CD4-positive, alpha-beta T cell treated with Interleukin-17A for 1 hour (primary cell): ENCODE results near the gene FBXL7.
"Not testable (repeated sequence)": the region's sequence is repeated elsewhere in the genome, so short reads cannot be mapped to it uniquely, and the experiment has no call there.

ENCODE experiments used
- DNase-seq: peaks from one replicate; pipeline ENCODE4 v3.0.0-alpha.2; 2020

The FBXL7 gene

GRCh38 chr5:15834596-15835245 is 334.7 kb downstream of the FBXL7 start:
- no peak for DNase-seq

GRCh38 chr5:15835514-15835913 is 335.5 kb downstream of the FBXL7 start:
- DNase-seq: no peak

DNA sequence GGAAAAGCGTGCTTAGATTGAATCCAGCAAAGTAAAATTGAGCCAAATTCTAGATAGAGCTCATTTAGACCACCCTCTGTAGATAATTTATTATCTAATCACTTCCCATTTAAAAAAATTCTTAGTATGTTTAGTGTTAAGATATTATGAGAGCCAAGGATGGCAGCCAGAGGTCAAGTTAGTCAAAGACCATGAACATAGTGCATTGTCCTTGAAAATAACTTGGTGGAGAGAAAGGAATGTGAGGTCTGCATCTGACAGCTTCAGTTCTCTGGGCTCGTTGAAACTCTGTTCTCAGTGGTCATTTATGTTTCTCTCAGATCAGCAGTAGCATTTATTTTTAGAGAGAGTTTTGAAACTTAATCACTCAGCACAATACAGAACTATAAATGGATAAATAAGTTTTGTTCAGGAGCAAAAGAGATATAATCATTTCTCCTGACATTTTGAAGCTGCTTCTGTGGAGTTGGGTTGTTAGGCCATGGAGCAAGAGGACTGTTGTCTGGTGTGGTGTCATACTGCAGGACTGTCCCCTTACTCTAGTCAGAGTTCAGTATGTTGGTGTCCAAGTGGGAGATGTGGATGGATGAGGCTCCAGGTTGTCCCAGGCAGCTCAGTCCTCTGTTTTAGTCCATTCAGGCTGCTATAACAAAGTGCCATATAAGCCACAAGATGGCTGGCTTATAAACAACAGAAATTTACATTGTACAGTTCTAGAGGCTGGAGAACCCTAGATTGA is 337.7 kb downstream of the FBXL7 start:
- DNase-seq: no peak

DNA sequence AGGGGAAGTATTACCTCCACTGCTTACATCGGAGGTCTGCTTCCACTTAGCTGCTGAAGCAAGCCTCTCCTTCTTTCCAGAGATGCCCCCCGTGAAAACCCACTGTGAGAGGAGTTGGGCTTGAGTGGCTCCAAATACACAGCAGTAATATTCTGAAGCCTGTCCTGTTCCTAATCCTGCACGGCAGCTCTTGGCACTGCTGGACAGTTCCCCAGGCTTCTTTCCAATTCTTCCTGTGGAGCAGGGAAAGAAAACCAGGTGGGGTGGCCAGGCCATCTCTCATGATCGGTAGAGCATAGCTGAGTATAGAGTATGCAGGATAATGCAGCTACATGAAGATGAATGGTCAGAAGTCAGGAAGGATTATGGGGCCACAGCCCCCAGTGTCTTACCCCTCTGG is 344.3 kb downstream of the FBXL7 start:
- no peak for DNase-seq

DNA sequence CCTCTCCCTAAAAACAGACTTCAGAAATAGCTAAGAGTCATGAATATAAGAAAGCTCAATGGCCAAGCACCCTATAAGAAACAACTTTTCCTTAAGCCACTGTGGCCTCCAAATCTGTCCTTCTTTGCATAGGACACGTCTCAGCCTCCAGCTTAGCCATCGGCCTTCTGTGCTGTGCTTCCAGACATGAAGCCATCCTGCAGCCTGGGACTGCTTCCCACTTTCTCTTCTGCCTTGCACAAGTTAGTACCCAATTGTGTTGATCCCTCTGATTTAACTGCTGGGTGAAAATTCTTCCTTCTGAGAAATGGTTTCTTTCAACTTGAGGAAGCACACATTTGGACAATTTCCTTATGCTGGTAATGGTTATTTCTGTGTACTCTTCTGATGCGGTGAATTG is 344.9 kb downstream of the FBXL7 start:
- DNase-seq: no peak

DNA sequence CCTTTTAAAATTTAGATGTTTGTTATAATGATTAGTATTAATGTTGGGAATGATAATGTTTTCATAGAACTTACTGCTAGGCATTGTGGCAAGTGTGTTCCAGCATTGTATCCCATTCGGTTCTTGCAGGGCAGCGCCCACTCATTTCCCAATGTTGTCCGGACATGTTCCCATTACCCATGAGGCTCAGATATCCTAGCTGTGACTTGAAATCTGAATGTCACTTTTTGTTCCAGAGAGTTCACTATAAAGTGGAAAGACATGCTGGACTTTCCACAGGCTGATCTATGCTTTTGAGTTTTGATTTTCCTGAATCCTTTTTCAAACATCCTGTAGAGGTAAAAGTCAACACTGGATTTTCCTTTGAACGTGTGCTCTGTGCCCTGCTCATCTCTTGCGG is 350.6 kb downstream of the FBXL7 start:
- DNase-seq: no peak

GRCh38 chr5:15850939-15851341 is 351.0 kb downstream of the FBXL7 start:
- no peak for DNase-seq

GRCh38 chr5:15852217-15852616 is 352.2 kb downstream of the FBXL7 start:
- no peak for DNase-seq

DNA sequence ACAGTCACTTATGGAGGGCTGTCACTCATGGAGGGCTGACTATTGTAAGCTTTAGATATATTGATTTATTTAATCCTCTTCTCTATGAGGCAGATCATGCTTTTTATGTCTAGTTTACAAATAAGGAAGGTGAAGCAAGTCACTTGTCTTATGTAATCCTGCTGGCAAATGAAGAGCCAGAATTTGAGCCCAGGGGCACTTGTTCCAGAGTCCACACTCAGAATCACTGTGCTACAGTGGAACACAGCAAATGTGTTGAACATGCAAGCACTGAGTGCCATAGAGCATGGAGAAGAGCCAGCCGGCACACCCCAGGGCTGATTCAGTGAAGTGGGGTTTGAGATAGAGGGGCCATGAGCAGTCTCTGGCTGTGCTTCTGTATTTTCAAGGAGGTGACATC is 353.0 kb downstream of the FBXL7 start:
- no peak for DNase-seq

DNA sequence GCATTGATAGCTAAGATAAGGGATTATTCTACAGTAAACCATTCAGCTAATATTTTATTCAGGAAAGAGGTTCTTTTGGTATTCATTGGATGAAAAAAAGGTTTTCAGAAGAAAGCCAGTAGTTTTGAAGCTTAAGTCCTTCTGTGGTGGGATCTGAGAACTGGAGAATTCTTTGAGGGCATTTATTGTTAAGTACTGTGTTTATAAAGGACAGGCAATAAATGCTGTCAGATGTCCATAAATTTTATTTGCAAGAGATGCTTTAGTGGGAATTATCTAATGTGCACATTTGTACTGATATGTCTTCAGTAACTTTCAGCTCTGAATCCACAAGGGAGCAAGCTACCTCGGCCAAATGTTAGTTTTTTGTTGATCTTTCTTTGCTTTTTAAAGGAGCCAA is 358.3 kb downstream of the FBXL7 start:
- no peak for DNase-seq

- no peak for DNase-seq
Measured at GRCh38 chr5:15864536-15865215, 364.7 kb downstream of the FBXL7 start.

DNA sequence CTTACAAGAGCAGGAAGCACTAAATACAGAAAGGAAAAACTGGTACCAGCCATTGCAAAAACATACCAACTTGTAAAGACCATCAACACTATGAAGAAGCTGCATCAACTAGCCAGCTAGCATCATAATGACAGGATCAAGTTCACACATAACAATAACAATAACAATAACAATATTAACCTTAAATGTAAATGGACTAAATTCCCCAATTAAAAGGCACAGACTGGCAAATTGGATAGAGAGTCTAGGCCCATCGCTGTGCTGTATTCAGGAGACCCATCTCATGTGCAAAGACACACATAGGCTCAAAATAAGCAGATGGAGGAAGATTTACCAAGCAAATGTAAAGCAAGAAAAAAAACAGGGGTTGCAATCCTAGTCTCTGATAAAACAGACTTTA is 372.3 kb downstream of the FBXL7 start:
- not testable (repeated sequence) for DNase-seq

GRCh38 chr5:15877914-15878313 is 377.9 kb downstream of the FBXL7 start:
- no peak for DNase-seq

DNA sequence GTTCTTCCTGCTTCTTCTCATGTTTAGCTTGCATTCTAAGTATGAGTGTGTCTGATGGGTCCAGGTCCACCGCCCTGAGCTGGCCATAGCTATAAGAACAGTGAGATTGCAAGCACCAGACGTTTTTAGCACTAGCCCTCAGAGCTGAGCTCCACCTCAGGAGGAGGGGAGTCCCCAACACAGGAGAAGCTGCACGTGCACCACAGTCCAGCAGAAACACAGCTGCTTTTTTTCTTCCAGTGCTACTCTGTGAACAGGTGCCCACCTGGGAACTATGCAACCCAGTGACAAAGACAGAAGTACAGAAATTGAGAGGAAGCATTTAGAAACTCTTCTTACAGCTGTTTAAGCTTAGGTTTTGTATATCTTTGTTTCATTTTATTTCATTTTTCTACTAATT is 380.2 kb downstream of the FBXL7 start:
- no peak for DNase-seq

DNA sequence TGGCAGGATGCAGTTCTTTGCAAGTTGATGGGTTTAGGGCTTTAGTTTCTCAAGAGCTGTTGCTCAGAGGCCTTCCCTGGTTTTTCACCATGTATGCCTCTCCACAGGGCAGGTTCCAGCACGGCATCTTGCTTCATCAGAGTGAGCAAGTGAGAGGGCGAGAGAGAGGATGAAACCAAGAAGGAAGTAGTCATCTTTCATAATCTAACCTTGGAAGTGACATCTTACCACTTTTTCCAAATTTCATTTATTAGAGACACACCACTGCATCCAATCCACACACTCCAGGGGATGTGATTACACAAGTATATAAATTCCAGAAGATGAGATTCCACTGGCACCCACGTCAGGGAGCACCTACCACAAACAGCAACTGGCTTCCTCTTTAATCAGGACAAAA is 385.2 kb downstream of the FBXL7 start:
- no peak for DNase-seq

GRCh38 chr5:15886156-15886555 is 386.2 kb downstream of the FBXL7 start:
- no peak for DNase-seq

- DNase-seq: no peak
Measured at GRCh38 chr5:15887093-15887492, 387.1 kb downstream of the FBXL7 start.

- no peak for DNase-seq
Measured at GRCh38 chr5:15889001-15889400, 389.0 kb downstream of the FBXL7 start.

GRCh38 chr5:15893866-15894265 is 393.9 kb downstream of the FBXL7 start:
- no peak for DNase-seq

- no peak for DNase-seq
Measured at GRCh38 chr5:15897656-15898055, 397.7 kb downstream of the FBXL7 start.

- DNase-seq: no peak
Measured at GRCh38 chr5:15898641-15899040, 398.7 kb downstream of the FBXL7 start.

GRCh38 chr5:15899481-15899880 is 399.5 kb downstream of the FBXL7 start:
- no peak for DNase-seq

DNA sequence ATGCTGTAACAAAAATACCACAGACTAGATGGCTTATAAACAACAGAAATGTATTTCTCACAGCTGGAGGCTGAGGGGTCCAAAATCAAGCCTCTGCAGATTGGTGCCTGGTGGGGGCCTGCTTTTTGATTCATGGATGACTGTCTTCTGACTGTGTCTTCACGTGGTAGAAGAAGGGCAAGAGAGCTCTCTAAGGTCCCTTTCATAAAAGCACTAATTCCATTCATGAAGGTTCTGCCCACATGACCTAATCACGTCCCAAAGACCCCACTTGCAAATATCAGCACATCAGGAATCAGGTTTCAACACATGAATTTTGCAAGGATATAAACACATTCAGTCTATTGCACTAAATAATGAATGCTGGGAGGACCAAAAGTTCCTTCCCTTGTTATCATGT is 401.2 kb downstream of the FBXL7 start:
- DNase-seq: no peak

DNA sequence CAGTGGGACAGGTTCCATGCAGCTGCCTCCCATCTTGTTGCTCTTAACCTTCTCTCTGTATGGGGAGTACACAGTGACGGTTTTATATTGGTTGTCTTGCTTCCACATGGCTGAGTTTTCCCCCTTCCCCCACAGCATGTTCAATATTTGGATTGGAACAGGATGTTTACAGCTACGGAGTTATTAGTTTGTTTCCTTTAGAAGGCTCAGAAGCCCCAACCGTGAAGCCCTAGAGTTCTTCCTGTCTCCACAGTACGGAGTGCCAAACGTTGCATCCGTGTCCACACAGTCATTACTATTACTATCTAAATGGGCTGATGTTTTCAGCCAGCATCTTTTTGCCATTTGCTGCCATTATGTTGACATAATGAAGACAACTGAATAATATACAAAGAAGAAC is 402.1 kb downstream of the FBXL7 start:
- no peak for DNase-seq
